H9 (cell line): ENCODE results near the gene PRPF8. TPM values are rescaled to one million over a fixed set of nuclear protein-coding genes. Genes with fewer than 3 reads are reported as not detected.
"Not testable (repeated sequence)": the region's sequence is repeated elsewhere in the genome, so short reads cannot be mapped to it uniquely, and the experiment has no call there.

ENCODE experiments used
- DNase-seq: peaks from one replicate; pipeline ENCODE4 v3.0.0-alpha.2; 2017
- H2AFZ ChIP-seq: one replicate; pipeline ENCODE4 v1.6.1; 2013; ENCODE audit warnings: mild to moderate bottlenecking, low read length, control low read depth, moderate library complexity
- H2AK5ac ChIP-seq: 2 replicates; pipeline ENCODE4 v1.6.1; 2013; ENCODE audit warnings: low read length, control low read depth, mixed read lengths; ENCODE audit not compliant: insufficient read length
- H2BK120ac ChIP-seq: one replicate; pipeline ENCODE4 v1.6.1; 2013; ENCODE audit warnings: low read depth, mild to moderate bottlenecking, low read length, control low read depth, inconsistent platforms; ENCODE audit not compliant: poor library complexity, severe bottlenecking
- H2BK12ac ChIP-seq: 2 replicates; pipeline ENCODE4 v1.6.1; 2013; ENCODE audit warnings: low read length, control low read depth, mixed read lengths, low read depth; ENCODE audit not compliant: insufficient read length
- H2BK15ac ChIP-seq: 2 replicates; pipeline ENCODE4 v1.6.1; 2013; ENCODE audit warnings: low read depth, low read length, control low read depth
- H2BK20ac ChIP-seq: one replicate; pipeline ENCODE4 v1.6.1; 2013; ENCODE audit warnings: low read depth, mild to moderate bottlenecking, low read length, control low read depth, inconsistent platforms; ENCODE audit not compliant: poor library complexity, severe bottlenecking
- H2BK5ac ChIP-seq: 2 replicates; pipeline ENCODE4 v1.6.1; 2013; ENCODE audit warnings: low read length, control low read depth, mixed read lengths; ENCODE audit not compliant: insufficient read length
- H3K14ac ChIP-seq: 2 replicates; pipeline ENCODE4 v1.6.1; 2013; ENCODE audit warnings: low read length, control low read depth; ENCODE audit not compliant: insufficient read depth
- H3K18ac ChIP-seq: 2 replicates; pipeline ENCODE4 v1.6.1; 2013; ENCODE audit warnings: low read depth, mild to moderate bottlenecking, mixed read lengths, low read length, control low read depth; ENCODE audit not compliant: insufficient read length
- H3K23ac ChIP-seq: 2 replicates; pipeline ENCODE4 v1.6.1; 2013; ENCODE audit warnings: low read length, control low read depth, mixed read lengths, low read depth; ENCODE audit not compliant: insufficient read length
- H3K23me2 ChIP-seq: 2 replicates; pipeline ENCODE4 v1.6.1; 2013; ENCODE audit warnings: low read depth, mild to moderate bottlenecking, mixed read lengths, low read length, control low read depth; ENCODE audit not compliant: insufficient read length, poor library complexity, severe bottlenecking
- H3K27ac ChIP-seq: 2 replicates; pipeline ENCODE4 v1.5.1; 2013; ENCODE audit warnings: low read length, control low read depth, mixed read lengths, low read depth; ENCODE audit not compliant: insufficient read length
- H3K27me3 ChIP-seq: 2 replicates; pipeline ENCODE4 v1.6.1; 2013; ENCODE audit warnings: low read length, control low read depth, inconsistent platforms; ENCODE audit not compliant: insufficient read depth
- H3K4ac ChIP-seq: 2 replicates; pipeline ENCODE4 v1.6.1; 2013; ENCODE audit warnings: low read depth, mild to moderate bottlenecking, control low read depth, inconsistent platforms, low read length, moderate library complexity
- H3K4me1 ChIP-seq: 2 replicates; pipeline ENCODE4 v1.6.1; 2013; ENCODE audit warnings: low read length, control low read depth, inconsistent platforms; ENCODE audit not compliant: insufficient read depth
- H3K4me2 ChIP-seq: 2 replicates; pipeline ENCODE4 v1.6.1; 2013; ENCODE audit warnings: low read length, control low read depth, mixed read lengths; ENCODE audit not compliant: insufficient read length, insufficient read depth
- H3K56ac ChIP-seq: 2 replicates; pipeline ENCODE4 v1.6.1; 2013; ENCODE audit warnings: low read depth, mild to moderate bottlenecking, mixed read lengths, low read length, control low read depth; ENCODE audit not compliant: insufficient read length
- H3K79me1 ChIP-seq: 2 replicates; pipeline ENCODE4 v1.6.1; 2013; ENCODE audit warnings: low read depth, mild to moderate bottlenecking, moderate library complexity, low read length, control low read depth, inconsistent platforms; ENCODE audit not compliant: insufficient read depth, poor library complexity, severe bottlenecking
- H3K79me2 ChIP-seq: 2 replicates; pipeline ENCODE4 v1.6.1; 2013; ENCODE audit warnings: low read length, control low read depth, inconsistent platforms; ENCODE audit not compliant: insufficient read depth
- H3K9ac ChIP-seq: 2 replicates; pipeline ENCODE4 v1.6.1; 2013; ENCODE audit warnings: low read length, control low read depth, mixed read lengths; ENCODE audit not compliant: insufficient read length; ENCODE audit errors: extremely low read depth
- H3K9me3 ChIP-seq: one replicate; pipeline ENCODE4 v1.6.1; 2013; ENCODE audit warnings: low read depth, low read length, inconsistent platforms; ENCODE audit not compliant: control insufficient read depth
- H3T11ph ChIP-seq: one replicate; pipeline ENCODE4 v1.6.1; 2013; ENCODE audit warnings: mild to moderate bottlenecking, low read length, control low read depth, inconsistent platforms
- H4K20me1 ChIP-seq: one replicate; pipeline ENCODE4 v1.6.1; 2013; ENCODE audit not compliant: control insufficient read depth, insufficient read length, insufficient read depth
- H4K5ac ChIP-seq: 2 replicates; pipeline ENCODE4 v1.6.1; 2013; ENCODE audit warnings: low read depth, mild to moderate bottlenecking, mixed read lengths, low read length, control low read depth; ENCODE audit not compliant: insufficient read length
- H4K8ac ChIP-seq: replicated peaks from 2 replicates; pipeline ENCODE4 v1.6.1; 2013; ENCODE audit warnings: low read length, control low read depth, mixed read lengths, low read depth; ENCODE audit not compliant: insufficient read length
- H4K91ac ChIP-seq: 2 replicates; pipeline ENCODE4 v1.6.1; 2013; ENCODE audit warnings: low read depth, mild to moderate bottlenecking, moderate library complexity, mixed read lengths, low read length, control low read depth; ENCODE audit not compliant: insufficient read length
- H3K27ac Mint-ChIP-seq, 3 experiments: 2 replicates in 2 of 3; 3 replicates in 1 of 3; pipeline ENCODE4 v1.8.0; 2020 to 2021; ENCODE audit warnings: mixed read lengths in 3 of 3, mild to moderate bottlenecking in 1 of 3, moderate library complexity in 1 of 3
- H3K27me3 Mint-ChIP-seq: 2 replicates; pipeline ENCODE4 v1.8.0; 2021; ENCODE audit warnings: low read depth, mild to moderate bottlenecking, moderate library complexity, mixed read lengths
- H3K36me3 Mint-ChIP-seq, 3 experiments: 2 replicates in 2 of 3; 3 replicates in 1 of 3; pipeline ENCODE4 v1.8.0; 2020 to 2021; ENCODE audit warnings: low read depth in 3 of 3, mixed read lengths in 3 of 3; ENCODE audit not compliant: insufficient read depth in 1 of 3
- H3K4me1 Mint-ChIP-seq, 2 experiments: 2 replicates each; pipeline ENCODE4 v1.8.0; 2020; ENCODE audit warnings: mixed read lengths in 2 of 2
- H3K4me3 Mint-ChIP-seq, 2 experiments: 2 replicates in 1 of 2; 3 replicates in 1 of 2; pipeline ENCODE4 v1.8.0; 2020 to 2021; ENCODE audit warnings: mild to moderate bottlenecking in 2 of 2, mixed read lengths in 2 of 2, moderate library complexity in 1 of 2
- H3K9me3 Mint-ChIP-seq, 2 experiments: 2 replicates in 1 of 2; 3 replicates in 1 of 2; pipeline ENCODE4 v1.8.0; 2020; ENCODE audit warnings: mild to moderate bottlenecking in 2 of 2, mixed read lengths in 2 of 2, moderate library complexity in 1 of 2
- CTCF ChIP-seq: fragments of 200-600 bp; sonication (generic); conservative IDR thresholded peaks from 3 replicates; pipeline ENCODE4 v1.8.0; 2021; ENCODE audit warnings: antibody characterized with exemption, mild to moderate bottlenecking
- WGBS: extraction: QIAGEN DNeasy Blood & Tissue Kit; methylation state at CpG from one replicate; pipeline ENCODE4 v1.1.7; 2013; ENCODE audit warnings: missing lambda C conversion rate, low lambda C conversion rate, mixed read lengths; ENCODE audit not compliant: insufficient read length; ENCODE audit errors: extremely low coverage; 5-methylcytosine and 5-hydroxymethylcytosine counted together
- total RNA-seq: library from RNA; stranded (reverse); gene quantifications from 2 replicates; pipeline ENCODE4 v1.2.1, GENCODE V29; 2021

PRPF8 gene
- total RNA-seq, 1 experiment from 2014 or later, result 408 TPM

GRCh38 chr17:1673041-1673785, 11.5 kb downstream of the PRPF8 start:
- H2AK5ac ChIP-seq, result no peak overlapping the region
- no peak overlapping the region for H3K18ac ChIP-seq
- no peak overlapping the region for H3K4me3 Mint-ChIP-seq
- H3K27ac ChIP-seq, result no peak overlapping the region
- H2BK120ac ChIP-seq, result no peak overlapping the region
- H3K79me1 ChIP-seq, result no peaks in the 10 kb centered on the region
- no peak overlapping the region for H3T11ph ChIP-seq
- H2BK15ac ChIP-seq, result no peak overlapping the region
- H3K27me3 Mint-ChIP-seq, result no peaks in the 10 kb centered on the region
- H3K14ac ChIP-seq, result no peak overlapping the region
- TF ChIP-seq CTCF, result no peak
- no peak for DNase-seq
- H3K27me3 ChIP-seq, result no peaks in the 10 kb centered on the region
- H3K56ac ChIP-seq, result no peak overlapping the region
- H2BK20ac ChIP-seq, result no peak overlapping the region
- no peak overlapping the region for H4K5ac ChIP-seq
- H3K4me2 ChIP-seq, result no peak overlapping the region
- WGBS, result no CpG with 5 or more reads among the region's 26 CpGs
- H3K4me1 ChIP-seq, result no peaks in the 10 kb centered on the region
- no peak overlapping the region for H4K8ac ChIP-seq
- H3K4me1 Mint-ChIP-seq, result no peaks in the 10 kb centered on the region
- no peak overlapping the region for H2AFZ ChIP-seq
- H3K9me3 Mint-ChIP-seq, result no peaks in the 10 kb centered on the region
- H4K20me1 ChIP-seq, result no peaks in the 10 kb centered on the region
- H2BK12ac ChIP-seq, result no peak overlapping the region
- peaks cover 70 to 97% (median 94%) of the 10 kb centered on the region in 3 experiments for H3K36me3 Mint-ChIP-seq
- no peaks in the 10 kb centered on the region for H3K79me2 ChIP-seq
- H3K23ac ChIP-seq, result no peak overlapping the region
- no peak overlapping the region for H2BK5ac ChIP-seq
- no peak overlapping the region for H3K27ac Mint-ChIP-seq
- no peak overlapping the region for H4K91ac ChIP-seq
- no peaks in the 10 kb centered on the region for H3K23me2 ChIP-seq
- H3K9me3 ChIP-seq, result no peaks in the 10 kb centered on the region
- no peak overlapping the region for H3K4ac ChIP-seq
- H3K9ac ChIP-seq, result no peak overlapping the region

- not testable (repeated sequence) for H3K27me3 Mint-ChIP-seq, H4K5ac ChIP-seq, H2AK5ac ChIP-seq, H3K79me2 ChIP-seq, H3K9me3 Mint-ChIP-seq, H3K9ac ChIP-seq, H3K27ac ChIP-seq, H3K4me3 Mint-ChIP-seq, H4K8ac ChIP-seq, H3K4me1 Mint-ChIP-seq, H2AFZ ChIP-seq, H3T11ph ChIP-seq, H3K9me3 ChIP-seq, H2BK15ac ChIP-seq, H2BK20ac ChIP-seq, H3K4me1 ChIP-seq, H2BK5ac ChIP-seq, H3K27ac Mint-ChIP-seq, H3K23me2 ChIP-seq, DNase-seq, H3K14ac ChIP-seq, H3K27me3 ChIP-seq, H3K23ac ChIP-seq, H3K79me1 ChIP-seq, H2BK120ac ChIP-seq, H3K18ac ChIP-seq, H3K56ac ChIP-seq, H4K91ac ChIP-seq, H3K4ac ChIP-seq, H3K4me2 ChIP-seq, H2BK12ac ChIP-seq, H4K20me1 ChIP-seq
- H3K36me3 Mint-ChIP-seq, result peaks cover 67 to 94% (median 91%) of the 10 kb centered on the region in 3 experiments
- WGBS, result no CpG with 5 or more reads among the region's 5 CpGs
Observed at GRCh38 chr17:1663934-1664333, 20.7 kb downstream of the PRPF8 start.
